Esophagus (tissue), 2 donors: Measurements from ENCODE around the gene TKTL1. TPM values are rescaled to one million over a fixed set of nuclear protein-coding genes. Genes with fewer than 3 reads are reported as not detected.

Source experiments
- H3K27ac ChIP-seq, 2 donors: one replicate each; pipeline ENCODE4 v1.5.1; 2013; ENCODE audit warnings: low read depth in 2 of 2, mild to moderate bottlenecking in 2 of 2, inconsistent platforms in 1 of 2, low read length in 1 of 2, moderate library complexity in 1 of 2
- H3K27me3 ChIP-seq, 2 donors: one replicate each; pipeline ENCODE4 v1.6.1; 2013; ENCODE audit warnings: low read length in 2 of 2, control low read depth in 1 of 2, mild to moderate bottlenecking in 1 of 2; ENCODE audit not compliant: insufficient read depth in 2 of 2, control insufficient read depth in 1 of 2
- H3K36me3 ChIP-seq, 2 donors: one replicate each; pipeline ENCODE4 v1.6.1; 2013; ENCODE audit warnings: low read length in 1 of 2; ENCODE audit not compliant: control insufficient read depth in 2 of 2, insufficient read depth in 2 of 2
- H3K4me1 ChIP-seq, 2 donors: one replicate each; pipeline ENCODE4 v1.6.1; 2013; ENCODE audit warnings: low read length in 1 of 2; ENCODE audit not compliant: control insufficient read depth in 2 of 2, insufficient read depth in 2 of 2
- H3K4me3 ChIP-seq, 2 donors: one replicate each; pipeline ENCODE4 v1.5.1; 2013; ENCODE audit warnings: low read length in 2 of 2, mild to moderate bottlenecking in 2 of 2, low read depth in 1 of 2, moderate library complexity in 1 of 2
- H3K9me3 ChIP-seq, 2 donors: one replicate each; pipeline ENCODE4 v1.6.1; 2013; ENCODE audit warnings: mild to moderate bottlenecking in 2 of 2, low read depth in 1 of 2, low read length in 1 of 2, moderate library complexity in 1 of 2; ENCODE audit not compliant: control insufficient read depth in 2 of 2, insufficient read depth in 1 of 2
- WGBS, 2 donors: extraction: QIAGEN DNeasy Blood & Tissue Kit; methylation state at CpG; one replicate each; pipeline ENCODE4 v1.1.7; 2013; 5-methylcytosine and 5-hydroxymethylcytosine counted together
- polyA plus RNA-seq, 2 donors: library from polyadenylated mRNA; stranded (reverse); fragments of 200-250 nt; gene quantifications; one replicate each; pipeline ENCODE4 v1.2.3, GENCODE V29; 2013
- donor health status: healthy with polysubstance abuse.
- donor health status: Bipolar disorder and iron deficiency.

Gene TKTL1
- polyA plus RNA-seq, 2 donors: not detected

DNA sequence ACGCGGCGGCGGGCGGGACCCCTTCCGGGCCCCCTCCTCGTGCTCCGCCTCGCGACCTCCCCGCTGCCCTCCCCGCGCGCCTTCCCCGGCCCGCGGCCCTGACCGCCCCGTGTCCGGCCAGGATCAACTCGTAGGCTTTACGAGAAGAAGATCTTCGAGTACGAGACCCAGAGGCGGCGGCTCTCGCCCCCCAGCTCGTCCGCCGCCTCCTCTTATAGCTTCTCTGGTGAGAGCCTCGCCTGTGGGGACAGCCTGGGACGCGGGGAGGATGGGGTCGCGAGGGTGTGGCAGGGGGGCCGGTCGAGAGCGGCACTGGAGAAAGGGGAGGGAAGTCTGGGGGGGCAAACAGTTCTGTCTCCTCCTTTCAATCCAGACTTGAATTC is 84.0 kb downstream of the TKTL1 start:
- Histone ChIP-seq H3K36me3 (no peaks in the 10 kb centered on the region), H3K27ac (peak overlapping the region; percentile 89 to 96), H3K4me3 (peak overlapping the region; percentile 53 to 83), H3K9me3 (peaks cover 0 to 2% of the 10 kb centered on the region in 2 donors), H3K4me1 (peaks cover 0 to 6% of the 10 kb centered on the region in 2 donors), H3K27me3 (no peaks in the 10 kb centered on the region)
- WGBS, 2 donors: 0 to 31% methylated on average over 32 to 38 of the region's 38 CpGs

Other genes with a start within 250 kb of the TKTL1 start
- 10 to 100 TPM in 1 of 2 donors, 1 to 10 TPM in 1; 9.3 to 13.0 TPM for gene MECP2, start 198.1 kb upstream of the TKTL1 start, polyA plus RNA-seq
- gene OPN1LW, start 151.6 kb upstream of the TKTL1 start, polyA plus RNA-seq: not detected
- not detected for gene OPN1MW, start 113.2 kb upstream of the TKTL1 start, polyA plus RNA-seq
- gene OPN1MW2, start 76.0 kb upstream of the TKTL1 start, polyA plus RNA-seq: not detected
- gene OPN1MW3, start 38.2 kb upstream of the TKTL1 start, polyA plus RNA-seq: not detected
- not detected for gene TEX28, start 671 bp upstream of the TKTL1 start, polyA plus RNA-seq
- 100 to 1,000 TPM; 407 to 691 TPM for gene FLNA, start 78.8 kb downstream of the TKTL1 start, polyA plus RNA-seq
- 10 to 100 TPM; 66.5 to 83.9 TPM for gene EMD, start 83.5 kb downstream of the TKTL1 start, polyA plus RNA-seq
- gene RPL10, start 102.6 kb downstream of the TKTL1 start, polyA plus RNA-seq: 1,000 to 10,000 TPM; 2,998 to 4,750 TPM
- gene DNASE1L1, start 113.5 kb downstream of the TKTL1 start, polyA plus RNA-seq: 10 to 100 TPM; 20.1 to 20.3 TPM
- gene TAFAZZIN, start 115.7 kb downstream of the TKTL1 start, polyA plus RNA-seq: 10 to 100 TPM; 28.9 to 59.5 TPM
- gene ATP6AP1, start 132.9 kb downstream of the TKTL1 start, polyA plus RNA-seq: 10 to 100 TPM; 40.3 to 65.8 TPM
- 10 to 100 TPM; 46.4 to 63.5 TPM for gene GDI1, start 141.4 kb downstream of the TKTL1 start, polyA plus RNA-seq
- 10 to 100 TPM; 37.5 to 46.6 TPM for gene FAM50A, start 148.3 kb downstream of the TKTL1 start, polyA plus RNA-seq
- 10 to 100 TPM in 1 of 2 donors, 1 to 10 TPM in 1; 4.3 to 19.0 TPM for gene PLXNA3, start 162.5 kb downstream of the TKTL1 start, polyA plus RNA-seq
- gene LAGE3, start 183.5 kb downstream of the TKTL1 start, polyA plus RNA-seq: 10 to 100 TPM in 1 of 2 donors, 1 to 10 TPM in 1; 6.2 to 21.1 TPM
- 10 to 100 TPM; 15.4 to 28.5 TPM for gene UBL4A, start 190.8 kb downstream of the TKTL1 start, polyA plus RNA-seq
- gene SLC10A3, start 194.8 kb downstream of the TKTL1 start, polyA plus RNA-seq: 10 to 100 TPM; 24.7 to 26.3 TPM
- 10 to 100 TPM; 51.6 to 54.4 TPM for gene FAM3A, start 220.4 kb downstream of the TKTL1 start, polyA plus RNA-seq